Endodermal cell (in vitro differentiated cells): ENCODE measurements around the gene KIR3DL1. TPM values are rescaled to one million over a fixed set of nuclear protein-coding genes. Genes with fewer than 3 reads are reported as not detected.
"Not testable (repeated sequence)": the region's sequence is repeated elsewhere in the genome, so short reads cannot be mapped to it uniquely, and the experiment has no call there.

ENCODE experiments used
- DNase-seq: peaks from one replicate; pipeline ENCODE4 v3.0.0-alpha.2; 2017
- H3K27ac ChIP-seq: 2 replicates; pipeline ENCODE4 v1.5.1; 2013; ENCODE audit warnings: mild to moderate bottlenecking, low read depth, low read length, moderate library complexity
- H3K27me3 ChIP-seq: 2 replicates; pipeline ENCODE4 v1.6.1; 2013; ENCODE audit warnings: mild to moderate bottlenecking, low read length, moderate library complexity; ENCODE audit not compliant: insufficient read depth, control insufficient read depth, poor library complexity, severe bottlenecking
- H3K36me3 ChIP-seq: 2 replicates; pipeline ENCODE4 v1.7.0; 2013; ENCODE audit warnings: mild to moderate bottlenecking, low read length, moderate library complexity; ENCODE audit not compliant: control insufficient read depth, insufficient read depth
- H3K4me1 ChIP-seq: one replicate; pipeline ENCODE4 v1.7.0; 2013; ENCODE audit warnings: low read length; ENCODE audit not compliant: control insufficient read depth, insufficient read depth
- H3K4me3 ChIP-seq: 2 replicates; pipeline ENCODE4 v1.5.1; 2013; ENCODE audit warnings: mild to moderate bottlenecking, low read length, moderate library complexity
- H3K9ac ChIP-seq: 2 replicates; pipeline ENCODE4 v1.6.1; 2013; ENCODE audit warnings: mild to moderate bottlenecking, low read length, moderate library complexity; ENCODE audit not compliant: poor library complexity, severe bottlenecking; ENCODE audit errors: extremely low read depth
- H3K9me3 ChIP-seq: 2 replicates; pipeline ENCODE4 v1.6.1; 2013; ENCODE audit warnings: mild to moderate bottlenecking, low read length, moderate library complexity; ENCODE audit not compliant: control insufficient read depth
- H3K27ac Mint-ChIP-seq: 2 replicates; pipeline ENCODE4 v1.8.0; 2020; ENCODE audit warnings: mixed read lengths
- H3K27me3 Mint-ChIP-seq: 2 replicates; pipeline ENCODE4 v1.8.0; 2021; ENCODE audit warnings: mild to moderate bottlenecking, mixed read lengths; ENCODE audit not compliant: insufficient read depth
- H3K36me3 Mint-ChIP-seq: 2 replicates; pipeline ENCODE4 v1.8.0; 2020; ENCODE audit warnings: low read depth, mixed read lengths
- H3K4me1 Mint-ChIP-seq: 2 replicates; pipeline ENCODE4 v1.8.0; 2020; ENCODE audit warnings: mixed read lengths
- H3K4me3 Mint-ChIP-seq: 2 replicates; pipeline ENCODE4 v1.8.0; 2020; ENCODE audit warnings: mild to moderate bottlenecking, moderate library complexity, mixed read lengths
- H3K9me3 Mint-ChIP-seq: 2 replicates; pipeline ENCODE4 v1.8.0; 2020; ENCODE audit warnings: mild to moderate bottlenecking, mixed read lengths
- CTCF ChIP-seq: fragments of 200-600 bp; sonication (generic); conservative IDR thresholded peaks from 2 replicates; pipeline ENCODE4 v1.5.0; 2021; ENCODE audit warnings: antibody characterized with exemption, mild to moderate bottlenecking
- WGBS, 2 experiments: methylation state at CpG; one replicate each; pipeline versions ENCODE4 v1.1.5 to v1.1.7; 2013; ENCODE audit warnings: missing lambda C conversion rate in 2 of 2, mixed read lengths in 1 of 2; ENCODE audit not compliant: insufficient coverage in 1 of 2, insufficient read length in 1 of 2; 5-methylcytosine and 5-hydroxymethylcytosine counted together
- total RNA-seq, 2 donors: library from RNA; stranded (reverse); fragmentation: NEBNext Ultra II Directional in 1 of 2; extraction: Animal tissue kit (Norgen Biotek cat#: 25700) in 1 of 2; gene quantifications; 2 replicates in 1 of 2; 3 replicates in 1 of 2; pipeline ENCODE4 v1.2.1, GENCODE V29; 2021

KIR3DL1 gene
- total RNA-seq, 2 donors from 2014 or later = not detected

GRCh38 chr19:54817670-54818536 is 1.6 kb downstream of the KIR3DL1 start:
- Histone ChIP-seq H3K27me3 (no peaks in the 10 kb centered on the region), H3K4me3 (no peak overlapping the region), H3K4me1 (no peaks in the 10 kb centered on the region), H3K9me3 (peaks cover 10% of the 10 kb centered on the region), H3K36me3 (no peaks in the 10 kb centered on the region), H3K27ac (no peak overlapping the region), H3K9ac (no peak overlapping the region)
- Mint-ChIP-seq H3K27ac (no peak overlapping the region), H3K4me3 (no peak overlapping the region), H3K9me3 (peaks cover 90% of the 10 kb centered on the region), H3K4me1 (no peaks in the 10 kb centered on the region), H3K36me3 (no peaks in the 10 kb centered on the region), H3K27me3 (no peaks in the 10 kb centered on the region)
- no peak for DNase-seq
- WGBS, 2 experiments = 75 to 84% methylated on average over 9 to 15 of the region's 15 CpGs
- no peak for TF ChIP-seq CTCF

- H3K36me3 ChIP-seq, H3K4me3 ChIP-seq, H3K4me3 Mint-ChIP-seq, H3K27me3 Mint-ChIP-seq, H3K4me1 Mint-ChIP-seq, H3K27ac Mint-ChIP-seq, DNase-seq, H3K36me3 Mint-ChIP-seq, H3K9me3 ChIP-seq, H3K9ac ChIP-seq, H3K4me1 ChIP-seq, H3K27ac ChIP-seq, H3K27me3 ChIP-seq: not testable (repeated sequence)
- 33 to 62% methylated on average over 1 to 4 of the region's 4 CpGs for WGBS, 2 experiments
- H3K9me3 Mint-ChIP-seq = peaks cover 81% of the 10 kb centered on the region
Observed at GRCh38 chr19:54824416-54824815, 8.1 kb downstream of the KIR3DL1 start.

- not testable (repeated sequence) for H3K36me3 Mint-ChIP-seq, H3K4me1 Mint-ChIP-seq, H3K4me3 Mint-ChIP-seq, H3K9me3 ChIP-seq, DNase-seq, H3K27ac ChIP-seq, H3K4me1 ChIP-seq, H3K36me3 ChIP-seq, H3K9ac ChIP-seq, H3K27ac Mint-ChIP-seq, H3K4me3 ChIP-seq, H3K27me3 ChIP-seq, H3K27me3 Mint-ChIP-seq
- WGBS, 2 experiments = 66 to 69% methylated on average over 3 to 5 of the region's 7 CpGs
- peaks cover 78% of the 10 kb centered on the region for H3K9me3 Mint-ChIP-seq
Observed at GRCh38 chr19:54825326-54825725, 9.1 kb downstream of the KIR3DL1 start.

GRCh38 chr19:54828064-54828463 is 11.8 kb downstream of the KIR3DL1 start:
- not testable (repeated sequence) for H3K27ac ChIP-seq, DNase-seq, H3K27ac Mint-ChIP-seq, H3K4me3 Mint-ChIP-seq, H3K9me3 ChIP-seq, H3K4me3 ChIP-seq, H3K27me3 ChIP-seq, H3K27me3 Mint-ChIP-seq, H3K4me1 ChIP-seq, H3K36me3 ChIP-seq, H3K36me3 Mint-ChIP-seq, H3K4me1 Mint-ChIP-seq, H3K9ac ChIP-seq
- H3K9me3 Mint-ChIP-seq = peaks cover 73% of the 10 kb centered on the region
- 65 to 73% methylated on average over 3 to 6 of the region's 8 CpGs for WGBS, 2 experiments

GRCh38 chr19:54832496-54832895 is 16.2 kb downstream of the KIR3DL1 start, which contains the start of gene KIR2DS4:
KIR2DS4 (plus strand) TSS chr19:54832676.
- H3K27ac Mint-ChIP-seq = not testable (repeated sequence)

GRCh38 chr19:54835126-54835525 is 18.9 kb downstream of the KIR3DL1 start:
- H3K36me3 ChIP-seq, H3K4me3 Mint-ChIP-seq, H3K36me3 Mint-ChIP-seq, H3K27ac Mint-ChIP-seq, H3K9ac ChIP-seq, H3K27me3 ChIP-seq, H3K4me1 Mint-ChIP-seq, H3K4me3 ChIP-seq, H3K27me3 Mint-ChIP-seq, DNase-seq, H3K4me1 ChIP-seq, H3K27ac ChIP-seq: not testable (repeated sequence)
- peaks cover 21% of the 10 kb centered on the region for H3K9me3 ChIP-seq
- H3K9me3 Mint-ChIP-seq = peaks cover 63% of the 10 kb centered on the region
- WGBS, 2 experiments = 78 to 92% methylated on average over 2 to 5 of the region's 5 CpGs

More at GRCh38 chr19:54832496-54832895, 16.2 kb downstream of the KIR3DL1 start, which contains the start of gene KIR2DS4:
- WGBS, 2 experiments = 87 to 89% methylated on average over 1 to 14 of the region's 14 CpGs
- H3K27ac ChIP-seq, DNase-seq, H3K27me3 ChIP-seq, H3K4me3 ChIP-seq, H3K4me1 Mint-ChIP-seq, H3K4me3 Mint-ChIP-seq, H3K4me1 ChIP-seq, H3K36me3 ChIP-seq, H3K9ac ChIP-seq, H3K36me3 Mint-ChIP-seq, H3K27me3 Mint-ChIP-seq: not testable (repeated sequence)
- H3K9me3 ChIP-seq = peaks cover 21% of the 10 kb centered on the region
- peaks cover 72% of the 10 kb centered on the region for H3K9me3 Mint-ChIP-seq
